SK-N-MC (cell line): ENCODE measurements around the gene KIF1A.

Experiments used
- EZH2 ChIP-seq: fragments of 200-600 bp; sonication (generic); IDR thresholded peaks from one replicate; pipeline ENCODE4 v1.6.1; 2017; ENCODE audit warnings: antibody characterized with exemption
- POLR2AphosphoS5 ChIP-seq: IDR thresholded peaks from 2 replicates; pipeline ENCODE4 v1.6.1; 2012; ENCODE audit warnings: mild to moderate bottlenecking, low read depth, low read length, borderline replicate concordance

- no peak for TF ChIP-seq EZH2
- TF ChIP-seq POLR2AphosphoS5, result no peak
These were observed 29.1 kb upstream of the KIF1A start for GRCh38 chr2:240848900-240849680.
